GM23248 (cell line): ENCODE data around the gene JPH2.

Source experiments
- EZH2 ChIP-seq: fragments of 200-600 bp; sonication (generic); IDR thresholded peaks from 2 replicates; pipeline ENCODE4 v1.6.1; 2018; ENCODE audit warnings: antibody characterized with exemption, mild to moderate bottlenecking; ENCODE audit not compliant: insufficient read depth, poor library complexity, severe bottlenecking
- EZH2phosphoT487 ChIP-seq: fragments of 200-600 bp; sonication (generic); IDR thresholded peaks from 2 replicates; pipeline ENCODE4 v1.6.1; 2018; ENCODE audit warnings: antibody characterized with exemption, moderate library complexity, mild to moderate bottlenecking, low read depth; ENCODE audit not compliant: insufficient read depth

GRCh38 chr20:44203161-44203560, 16.2 kb upstream of the JPH2 start:
- TF ChIP-seq EZH2phosphoT487 (no peak), EZH2 (no peak)
